ENCODE measurements around the gene NT5DC4. TPM values are rescaled to one million over a fixed set of nuclear protein-coding genes. Genes with fewer than 3 reads are reported as not detected.
"Not testable (repeated sequence)": the region's sequence is repeated elsewhere in the genome, so short reads cannot be mapped to it uniquely, and the experiment has no call there.

Gene NT5DC4
- total RNA-seq, 1 experiment from 2014 or later = not detected

- DNase-seq (ENCODE audit: low read depth) = no peak
These were observed 20.7 kb upstream of the NT5DC4 start for GRCh38 chr2:112699984-112700667.

DNA sequence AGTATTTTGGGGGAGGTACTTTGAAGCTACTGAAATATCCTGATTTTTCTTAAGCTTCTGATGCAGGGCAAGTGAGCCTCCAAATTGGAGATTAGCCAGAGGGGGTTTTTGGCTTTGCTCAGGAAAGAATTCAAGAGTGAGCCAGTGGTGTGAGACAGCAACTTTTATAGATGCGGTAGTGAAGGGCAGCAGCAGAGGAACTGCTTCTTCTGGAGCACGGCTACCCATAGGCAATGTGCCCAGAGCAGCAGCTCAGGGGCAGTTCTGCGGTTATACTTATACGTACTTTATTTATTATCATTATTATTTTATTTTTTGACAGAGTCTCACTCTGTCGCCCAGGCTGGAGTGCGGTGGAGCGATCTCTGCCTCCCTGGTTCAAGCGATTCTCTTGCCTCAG lies 19.8 kb upstream of the NT5DC4 start:
- no peak for DNase-seq (ENCODE audit: low read depth)

DNA sequence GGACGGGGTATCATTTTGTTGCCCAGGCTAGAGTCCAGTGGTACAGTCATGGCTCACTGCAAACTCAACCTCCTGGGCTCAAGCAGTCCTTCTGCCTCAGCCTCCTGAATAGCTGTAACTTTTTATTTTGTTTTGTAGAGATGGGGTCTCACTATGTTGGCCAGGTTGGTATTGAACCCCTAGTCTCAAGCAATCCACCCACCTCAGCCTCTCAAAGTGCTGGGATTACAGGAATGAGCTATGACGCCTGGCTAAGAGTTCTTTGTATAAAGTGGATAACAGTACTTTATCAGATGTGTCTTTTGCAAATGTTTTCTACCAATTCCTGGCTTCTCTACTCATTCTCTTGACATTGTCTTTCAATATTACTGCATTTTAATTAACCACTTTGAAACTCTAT lies 17.1 kb upstream of the NT5DC4 start:
- no peak for DNase-seq (ENCODE audit: low read depth)

- no peak for DNase-seq (ENCODE audit: low read depth)
These were observed 15.2 kb upstream of the NT5DC4 start for GRCh38 chr2:112705575-112705974.

DNA sequence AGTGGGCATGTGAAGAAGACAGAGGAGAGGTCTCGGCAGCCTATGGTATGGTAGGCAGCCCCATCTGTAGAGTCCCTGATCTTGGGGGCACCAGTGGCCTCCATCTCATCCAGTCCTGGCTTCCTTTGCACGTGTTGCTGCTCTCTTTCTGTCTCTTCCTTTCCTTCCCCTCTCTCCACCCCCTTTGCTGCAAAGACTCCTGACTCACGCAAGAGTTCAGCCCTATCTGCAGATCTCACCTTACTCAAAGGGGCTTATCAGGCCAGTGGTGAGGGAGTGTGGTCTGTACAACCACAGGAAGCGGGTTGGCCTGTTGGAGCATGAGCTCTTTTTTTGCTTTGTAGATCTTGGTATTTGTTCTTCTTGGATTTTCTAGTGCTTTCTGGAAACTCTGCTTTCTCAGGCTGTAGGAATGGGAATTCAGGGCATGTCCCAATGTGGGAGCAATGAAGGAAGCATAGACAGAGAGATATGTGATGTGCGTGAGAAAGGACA lies 14.6 kb upstream of the NT5DC4 start:
- no peak for DNase-seq (ENCODE audit: low read depth)

GRCh38 chr2:112706947-112707346 lies 13.9 kb upstream of the NT5DC4 start:
- not testable (repeated sequence) for DNase-seq (ENCODE audit: low read depth)

DNA sequence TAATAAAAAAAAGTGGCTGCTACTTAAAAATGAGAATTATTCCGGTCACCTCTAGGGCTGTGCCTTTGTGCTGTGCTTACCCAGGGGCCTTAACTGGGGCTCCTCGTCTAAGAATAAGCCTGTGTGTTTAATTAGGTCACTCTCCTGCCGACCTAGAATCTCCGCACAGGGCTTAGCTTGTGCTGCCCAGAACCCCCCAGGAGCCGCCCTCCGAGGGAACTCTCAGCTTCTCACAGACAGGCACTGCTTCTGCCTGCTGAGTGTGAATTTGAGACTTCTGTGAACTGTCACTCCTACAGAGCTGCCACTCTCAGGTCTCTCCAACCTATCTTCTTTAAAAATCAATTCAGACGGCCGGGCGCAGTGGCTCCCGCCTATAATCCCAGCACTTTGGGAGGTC lies 11.9 kb upstream of the NT5DC4 start:
- DNase-seq (ENCODE audit: low read depth) = no peak

GRCh38 chr2:112709703-112710102 lies 11.1 kb upstream of the NT5DC4 start:
- DNase-seq (ENCODE audit: low read depth) = no peak

- DNase-seq (ENCODE audit: low read depth) = no peak
These were observed 9.7 kb upstream of the NT5DC4 start for GRCh38 chr2:112710956-112711750.

- DNase-seq (ENCODE audit: low read depth) = no peak
These were observed 8.4 kb upstream of the NT5DC4 start for GRCh38 chr2:112712465-112712864.

GRCh38 chr2:112712903-112713584 lies 7.8 kb upstream of the NT5DC4 start:
- DNase-seq (ENCODE audit: low read depth) = peak; percentile 58

GRCh38 chr2:112713585-112713925 lies 7.3 kb upstream of the NT5DC4 start:
- no peak for DNase-seq (ENCODE audit: low read depth)

- DNase-seq (ENCODE audit: low read depth) = no peak
These were observed 6.9 kb upstream of the NT5DC4 start for GRCh38 chr2:112713926-112714325.

GRCh38 chr2:112714331-112714730 lies 6.5 kb upstream of the NT5DC4 start:
- no peak for DNase-seq (ENCODE audit: low read depth)

- DNase-seq (ENCODE audit: low read depth) = peak; percentile 62
These were observed 5.8 kb upstream of the NT5DC4 start for GRCh38 chr2:112714836-112715631.

DNA sequence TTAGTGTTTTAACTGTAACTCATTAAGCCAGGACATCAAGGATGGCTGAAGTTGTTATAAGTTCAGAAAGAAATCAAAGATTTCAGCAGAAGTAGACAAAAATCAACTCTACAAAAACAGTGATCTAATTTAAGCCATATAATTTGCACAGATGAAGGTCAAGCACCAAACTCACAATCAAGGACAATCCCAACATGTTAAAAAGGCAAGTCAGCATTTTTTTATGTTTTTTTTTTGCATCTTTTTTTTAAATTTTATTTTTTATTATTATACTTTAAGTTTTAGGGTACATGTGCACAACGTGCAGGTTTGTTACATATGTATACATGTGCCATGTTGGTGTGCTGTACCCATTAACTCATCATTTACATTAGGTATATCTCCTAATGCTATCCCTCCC lies 4.7 kb upstream of the NT5DC4 start:
- DNase-seq (ENCODE audit: low read depth) = not testable (repeated sequence)

DNA sequence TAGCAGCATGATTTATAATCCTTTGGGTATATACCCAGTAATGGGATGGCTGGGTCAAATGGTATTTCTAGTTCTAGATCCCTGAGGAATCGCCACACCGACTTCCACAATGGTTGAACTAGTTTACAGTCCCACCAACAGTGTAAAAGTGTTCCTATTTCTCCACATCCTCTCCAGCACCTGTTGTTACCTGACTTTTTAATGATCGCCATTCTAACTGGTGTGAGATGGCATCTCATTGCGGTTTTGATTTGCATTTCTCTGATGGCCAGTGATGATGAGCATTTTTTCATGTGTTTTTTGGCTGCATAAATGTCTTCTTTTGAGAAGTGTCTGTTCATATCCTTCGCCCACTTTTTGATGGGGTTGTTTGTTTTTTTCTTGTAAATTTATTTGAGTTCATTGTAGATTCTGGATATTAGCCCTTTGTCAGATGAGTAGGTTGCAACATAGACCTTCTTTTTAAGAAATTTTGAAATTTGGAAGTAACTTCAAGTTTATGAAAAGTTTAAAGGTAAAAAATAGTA lies 3.9 kb upstream of the NT5DC4 start:
- not testable (repeated sequence) for DNase-seq (ENCODE audit: low read depth)

DNA sequence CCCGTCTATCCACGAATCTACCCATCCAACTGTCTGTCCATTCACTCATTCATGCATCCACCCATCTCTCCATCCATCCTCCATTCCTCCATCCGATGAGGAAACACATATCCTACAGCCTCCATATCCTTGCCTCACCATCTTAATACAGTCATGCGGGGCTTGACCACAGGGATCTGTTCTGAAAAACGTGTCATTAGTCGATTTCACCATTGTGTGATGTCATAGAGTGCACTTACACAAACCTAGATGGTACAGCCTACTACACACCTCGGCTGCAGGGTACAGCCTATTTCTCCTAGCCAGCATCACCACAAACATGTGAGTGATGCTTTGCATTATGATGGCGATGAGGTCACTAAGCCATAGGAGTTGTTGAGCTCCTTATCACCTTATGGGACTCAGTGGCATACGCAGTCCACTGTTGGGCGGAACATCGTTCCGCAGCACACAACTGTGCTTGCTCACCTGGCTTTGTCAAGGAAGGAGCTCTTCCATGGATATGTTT lies 1.9 kb upstream of the NT5DC4 start:
- no peak for DNase-seq (ENCODE audit: low read depth)

DNA sequence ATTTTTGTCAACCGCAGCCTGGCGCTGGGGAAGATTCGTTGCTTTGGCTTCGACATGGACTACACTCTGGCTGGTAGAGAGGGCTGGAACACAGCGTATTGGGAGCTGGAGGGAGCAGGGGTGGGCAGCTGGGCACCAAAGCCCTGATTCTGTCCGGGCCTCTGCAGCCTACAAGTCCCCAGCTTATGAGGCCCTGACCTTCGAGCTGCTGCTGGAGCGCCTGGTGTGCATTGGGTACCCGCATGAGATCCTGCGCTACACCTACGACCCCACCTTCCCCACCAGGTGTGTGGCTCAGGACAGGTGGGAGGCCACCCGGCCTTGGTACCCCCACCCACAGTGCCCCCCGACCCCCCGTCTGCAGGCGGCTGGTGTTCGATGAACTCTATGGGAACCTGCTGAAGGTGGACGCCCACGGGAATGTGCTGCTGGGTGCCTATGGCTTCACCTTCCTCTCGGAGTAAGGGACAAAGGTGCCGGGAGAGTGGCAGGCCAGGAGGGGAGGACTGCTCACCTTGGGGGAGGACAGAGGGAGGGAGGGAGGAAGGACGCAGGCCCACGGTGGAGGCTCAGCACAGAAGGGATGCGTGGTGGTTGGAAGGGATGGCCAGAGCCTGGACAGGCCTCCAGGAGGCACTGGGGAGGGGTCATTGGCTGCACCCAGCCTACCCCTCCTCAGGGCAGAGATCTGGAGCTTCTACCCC lies 1.2 kb downstream of the NT5DC4 start:
- no peak for DNase-seq (ENCODE audit: low read depth)

DNA sequence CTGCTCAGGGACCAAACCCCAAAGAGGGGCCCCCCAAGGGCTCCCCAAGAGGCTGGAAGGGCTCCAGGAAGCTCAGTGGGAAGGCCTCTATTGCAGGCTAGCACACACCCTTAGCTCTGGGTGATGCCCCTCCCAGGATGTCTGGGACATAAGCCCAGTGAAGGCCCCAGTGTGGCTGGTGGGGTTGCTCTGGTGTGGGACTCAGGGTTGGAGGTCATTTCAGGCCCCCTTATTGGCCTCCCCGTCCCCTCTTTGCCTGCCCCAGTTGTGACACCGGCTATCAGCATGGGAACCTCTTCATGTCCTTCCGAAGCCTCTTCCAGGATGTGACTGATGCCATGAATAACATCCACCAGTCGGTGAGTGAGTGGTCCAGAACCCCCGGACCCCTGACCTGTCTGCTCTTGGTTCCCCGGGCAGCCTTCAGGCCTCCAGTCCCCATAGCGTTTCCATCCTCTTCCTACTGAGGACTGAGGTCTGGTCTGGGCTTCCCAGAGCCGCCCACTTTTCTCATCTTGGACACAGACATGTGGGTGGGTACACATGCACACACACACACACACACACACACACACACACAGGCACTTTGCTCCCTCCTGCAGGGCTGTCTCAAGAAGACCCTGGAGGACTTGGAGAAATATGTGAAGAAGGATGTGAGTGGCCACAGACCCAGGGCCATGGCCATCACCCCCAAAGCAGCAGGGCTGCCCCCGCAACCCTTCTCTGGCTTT lies 2.2 kb downstream of the NT5DC4 start:
- no peak for DNase-seq (ENCODE audit: low read depth)
